Stimulated activated CD4-positive, alpha-beta T cell treated with anti-CD3 and anti-CD28 coated beads, Interleukin-12 subunit alpha, Interleukin-12 subunit beta, amount 100 ng/mL, for 4 hours (primary cell): ENCODE results near the gene ANKHD1.

Experiments used
- DNase-seq: peaks from one replicate; pipeline ENCODE4 v3.0.0-alpha.2; 2020

The ANKHD1 gene

GRCh38 chr5:140546851-140547507 lies 145.3 kb downstream of the ANKHD1 start:
- DNase-seq: no peak

GRCh38 chr5:140547508-140548299 lies 146.1 kb downstream of the ANKHD1 start, which contains the start of gene EIF4EBP3:
TSS of gene EIF4EBP3 (plus strand) at chr5:140547662. CDS start at chr5:140547738, 76 bp downstream.
- peak; percentile 77 for DNase-seq

- no peak for DNase-seq
Observed at GRCh38 chr5:140548300-140548688, 146.7 kb downstream of the ANKHD1 start.

GRCh38 chr5:140548791-140549190 lies 147.2 kb downstream of the ANKHD1 start:
- DNase-seq: no peak

- DNase-seq: no peak
Observed at GRCh38 chr5:140549237-140550144, 147.9 kb downstream of the ANKHD1 start.

GRCh38 chr5:140550147-140551079 lies 148.8 kb downstream of the ANKHD1 start:
- DNase-seq: no peak

- DNase-seq: no peak
Observed at GRCh38 chr5:140551872-140552271, 150.2 kb downstream of the ANKHD1 start.

GRCh38 chr5:140553657-140554056 lies 152.0 kb downstream of the ANKHD1 start:
- no peak for DNase-seq

- no peak for DNase-seq
Observed at GRCh38 chr5:140554454-140554853, 152.8 kb downstream of the ANKHD1 start.

- DNase-seq: no peak
Observed at GRCh38 chr5:140555747-140556312, 154.2 kb downstream of the ANKHD1 start.

GRCh38 chr5:140556438-140556837 lies 154.8 kb downstream of the ANKHD1 start:
- DNase-seq: no peak

- peak; percentile 82 for DNase-seq
Observed at GRCh38 chr5:140557136-140557805, 155.6 kb downstream of the ANKHD1 start, which contains the start of gene SRA1. TSS of gene SRA1 (minus strand) at chr5:140557473. CDS start at chr5:140557452, 21 bp downstream.

- no peak for DNase-seq
Observed at GRCh38 chr5:140557965-140558364, 156.3 kb downstream of the ANKHD1 start.

- no peak for DNase-seq
Observed at GRCh38 chr5:140558542-140558941, 156.9 kb downstream of the ANKHD1 start.

- no peak for DNase-seq
Observed at GRCh38 chr5:140560227-140560626, 158.6 kb downstream of the ANKHD1 start.

GRCh38 chr5:140561753-140562523 lies 160.3 kb downstream of the ANKHD1 start:
- DNase-seq: no peak

- no peak for DNase-seq
Observed at GRCh38 chr5:140563596-140563995, 162.0 kb downstream of the ANKHD1 start.

- peak; percentile 90 for DNase-seq
Observed at GRCh38 chr5:140564196-140565023, 162.8 kb downstream of the ANKHD1 start, which contains the start of the genes APBB3 and SLC35A4. TSS of gene APBB3 (minus strand) at chr5:140564598. CDS start at chr5:140564245, 353 bp downstream. TSS of gene SLC35A4 (plus strand) at chr5:140564828. CDS start at chr5:140567170, 2,342 bp downstream.
